NCI-H2196 treated with DMSO at 0.1 percent for 48 hours (cell line): ENCODE results near the gene HLF.

Source experiments
- DNase-seq: peaks from one replicate; lab custom pipeline; 2025; ENCODE audit not compliant: unreplicated experiment; lab: John Stamatoyannopoulos, UW

The HLF gene

DNA sequence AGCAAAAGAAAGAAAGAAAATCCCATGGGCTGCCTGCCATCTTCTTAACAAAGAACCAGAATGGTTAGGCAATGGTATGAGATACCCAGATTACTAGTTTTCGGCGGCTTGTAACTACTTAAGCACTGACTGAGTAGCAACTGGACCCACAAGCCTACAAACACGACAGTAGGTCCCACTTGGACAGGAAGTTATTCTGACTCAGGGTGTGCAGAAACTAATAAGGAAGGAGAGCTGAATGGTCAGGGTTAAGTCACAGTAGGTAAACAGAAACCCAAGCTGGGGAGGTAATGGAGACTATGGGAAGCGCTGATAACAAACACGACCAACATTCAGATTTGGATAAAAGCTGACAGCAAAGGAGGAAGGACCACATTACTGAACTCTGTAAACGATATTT lies 10.4 kb upstream of the HLF start:
- DNase-seq: no peak

DNA sequence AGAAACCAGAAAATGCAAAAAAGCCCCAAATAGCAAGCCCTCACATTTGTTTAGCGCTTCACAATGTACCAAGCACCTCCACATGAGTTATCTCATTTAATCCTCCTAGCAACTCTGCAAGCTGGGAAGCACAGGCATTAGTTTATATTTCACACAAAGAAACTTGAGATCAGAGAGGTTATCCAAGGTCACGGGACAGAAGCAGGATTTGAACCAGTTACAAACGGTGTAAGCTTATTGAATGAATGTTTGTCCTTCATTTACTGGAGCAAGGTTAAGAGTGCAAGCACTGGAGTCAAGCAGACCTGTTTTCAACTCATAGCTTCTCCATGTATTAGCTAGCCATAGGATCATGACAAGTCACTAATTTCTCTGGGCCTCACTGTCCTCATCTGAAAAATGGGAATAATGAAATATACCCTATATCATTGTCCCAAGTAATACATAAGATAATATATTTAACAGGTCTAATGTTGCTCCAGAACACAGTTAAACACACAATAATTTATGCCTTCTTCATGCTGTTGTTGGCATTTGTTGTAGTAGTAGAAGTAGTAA lies 6.1 kb upstream of the HLF start:
- DNase-seq: no peak

DNA sequence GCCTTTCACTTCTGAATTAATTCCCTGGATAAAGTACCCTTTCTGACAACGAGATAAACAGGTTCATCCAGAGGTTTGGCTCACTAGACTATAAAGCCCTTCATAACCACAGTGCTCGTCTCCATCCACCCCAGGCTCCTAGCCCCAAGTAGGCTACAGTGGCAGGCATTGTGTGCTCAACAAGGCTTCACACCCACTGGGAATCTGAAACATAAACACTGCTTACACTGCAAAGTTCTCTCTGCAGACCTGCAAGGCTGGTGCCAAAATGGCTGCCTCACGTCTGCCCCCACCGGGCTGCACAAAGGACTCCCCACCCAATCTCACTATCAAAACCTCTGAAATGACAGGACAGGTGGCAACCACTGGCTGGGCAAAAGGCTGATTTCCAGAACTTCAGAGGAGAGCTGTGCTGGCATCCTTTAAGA lies 5.1 kb upstream of the HLF start:
- DNase-seq: no peak

DNA sequence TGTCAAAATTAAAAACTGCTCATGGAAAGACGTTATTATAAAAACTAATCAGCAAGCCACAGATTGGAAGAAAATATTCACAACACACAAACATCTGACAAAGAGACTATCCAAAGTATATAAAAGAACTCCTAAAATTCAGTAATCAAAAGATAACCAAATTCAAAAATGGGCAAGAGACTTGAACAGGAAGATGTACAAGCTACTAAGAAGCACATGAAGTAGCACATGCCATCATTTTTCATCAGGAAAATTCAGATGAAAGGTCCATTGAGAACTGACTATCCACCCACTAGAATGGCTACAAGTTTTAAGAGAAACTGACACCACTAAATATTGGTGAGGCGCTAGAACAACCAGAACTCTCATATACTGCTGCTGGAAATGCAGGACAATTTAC lies 3.4 kb upstream of the HLF start:
- no peak for DNase-seq

DNA sequence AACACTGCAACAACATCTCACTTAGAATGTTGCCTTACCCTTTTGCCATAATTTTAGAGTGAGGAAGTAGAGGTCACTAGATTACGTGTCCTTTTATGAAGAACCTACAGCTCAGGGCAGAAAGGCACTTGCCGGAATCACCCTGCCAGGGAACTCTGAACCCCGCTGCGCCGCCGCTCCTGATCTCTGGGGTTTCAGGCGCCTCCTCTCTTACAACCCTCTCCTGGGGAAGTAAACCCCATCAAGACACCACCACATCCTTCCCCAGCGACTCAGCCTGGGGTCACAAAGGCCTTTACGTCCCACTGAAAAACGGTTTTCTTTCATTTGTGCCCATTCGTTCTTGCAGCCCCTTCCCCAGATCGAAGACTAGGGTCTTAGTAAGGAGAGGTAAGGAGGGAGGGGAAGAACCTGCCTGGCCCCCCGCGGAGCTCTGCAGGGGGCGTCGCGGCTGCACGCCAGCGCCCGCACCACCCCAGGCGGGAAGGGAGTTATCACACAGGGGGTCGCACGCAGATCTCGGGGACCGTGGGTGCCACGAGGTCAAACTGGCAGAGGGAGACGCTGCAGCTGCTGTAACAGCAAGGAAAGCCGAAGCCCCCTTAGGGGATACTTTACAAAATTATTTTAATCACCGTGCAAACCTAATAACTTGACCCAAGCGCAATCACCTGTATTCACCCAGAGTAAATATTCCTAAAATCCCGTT lies 1.0 kb upstream of the HLF start:
- DNase-seq: no peak

DNA sequence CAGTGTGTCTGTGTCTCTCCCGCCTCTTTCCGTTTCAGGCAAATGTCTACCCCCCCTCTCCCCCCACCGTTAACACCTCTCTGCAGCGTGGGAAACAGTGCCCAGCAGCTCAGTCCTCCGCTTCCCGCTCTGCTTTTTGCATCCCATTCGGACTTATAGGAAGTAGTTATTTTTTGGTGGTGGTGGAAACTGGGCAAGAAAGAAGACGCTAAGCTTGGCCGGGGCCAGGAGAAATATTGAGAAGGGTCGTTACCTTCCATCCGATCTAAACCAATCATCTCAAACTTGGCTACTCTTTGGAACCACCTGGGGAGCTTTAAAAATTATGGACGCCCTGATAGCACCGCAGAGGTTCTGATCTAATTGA lies 499 bp upstream of the HLF start:
- DNase-seq: no peak

DNA sequence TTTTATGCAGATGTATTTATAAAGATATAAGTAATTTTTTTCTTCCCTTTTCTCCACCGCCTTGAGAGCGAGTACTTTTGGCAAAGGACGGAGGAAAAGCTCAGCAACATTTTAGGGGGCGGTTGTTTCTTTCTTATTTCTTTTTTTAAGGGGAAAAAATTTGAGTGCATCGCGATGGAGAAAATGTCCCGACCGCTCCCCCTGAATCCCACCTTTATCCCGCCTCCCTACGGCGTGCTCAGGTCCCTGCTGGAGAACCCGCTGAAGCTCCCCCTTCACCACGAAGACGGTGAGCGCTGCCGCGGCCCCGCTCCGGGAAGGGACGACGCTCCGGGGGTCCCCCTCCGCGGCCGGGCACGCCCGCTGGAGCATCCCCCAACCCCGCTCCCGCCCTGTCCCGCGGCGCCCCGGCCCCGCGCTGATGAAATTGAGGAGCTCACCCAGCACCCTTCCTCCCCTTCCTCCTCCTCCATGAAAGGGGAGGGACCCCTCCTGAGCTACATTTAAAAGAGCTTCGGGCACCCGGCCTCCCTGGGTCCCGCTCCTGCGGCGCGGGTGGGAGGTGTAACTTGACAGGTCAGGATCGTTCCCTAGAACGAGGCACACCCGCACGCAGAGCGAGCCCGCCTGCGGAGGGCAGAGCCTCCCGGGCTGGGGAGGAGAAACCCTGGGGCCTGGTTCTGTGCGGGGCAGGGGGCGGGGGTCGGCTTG lies 706 bp downstream of the HLF start:
- DNase-seq: no peak

DNA sequence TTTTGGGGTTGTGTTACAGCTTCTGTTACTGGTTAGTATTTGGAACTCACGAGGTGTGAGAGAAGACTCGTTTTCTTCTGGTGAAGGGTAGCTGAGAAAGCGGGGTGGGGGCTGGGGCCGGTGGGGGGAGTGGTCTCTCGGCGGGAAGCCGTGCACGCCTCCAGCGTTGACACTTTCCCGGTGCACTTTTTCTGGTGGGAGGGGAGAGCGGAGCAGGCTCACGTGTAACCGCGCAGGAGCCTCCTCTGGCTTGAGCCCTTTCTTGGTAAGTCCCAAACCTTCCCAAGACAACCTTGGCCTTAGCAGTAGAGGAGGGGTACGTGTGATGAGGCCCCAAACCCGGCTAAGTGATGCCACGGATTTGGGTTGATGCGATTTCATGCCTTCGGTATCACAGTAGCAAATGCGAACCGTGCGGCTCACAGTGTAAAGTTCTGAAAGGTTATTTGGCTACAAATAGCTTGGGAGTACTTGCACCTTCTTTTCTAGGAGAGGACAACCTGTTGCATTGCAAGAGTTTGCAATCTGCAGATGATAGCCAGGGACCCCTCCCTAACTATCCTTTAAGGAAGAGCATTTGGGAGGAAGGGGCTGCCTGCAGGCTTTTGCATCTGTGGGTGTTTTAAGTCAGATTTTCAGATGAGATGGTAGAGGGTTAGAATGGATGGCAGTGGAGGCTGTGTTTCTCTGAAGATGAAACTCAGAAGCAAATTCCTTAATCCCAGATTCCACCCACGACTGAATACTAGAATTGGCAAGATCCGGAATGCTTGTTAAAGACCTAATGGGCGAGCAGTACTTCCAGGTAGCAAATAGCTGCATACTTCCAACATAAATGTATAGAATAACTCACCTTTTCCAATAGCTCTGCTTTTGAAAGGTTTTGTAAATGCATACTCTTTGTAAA lies 1.5 kb downstream of the HLF start:
- DNase-seq: no peak

DNA sequence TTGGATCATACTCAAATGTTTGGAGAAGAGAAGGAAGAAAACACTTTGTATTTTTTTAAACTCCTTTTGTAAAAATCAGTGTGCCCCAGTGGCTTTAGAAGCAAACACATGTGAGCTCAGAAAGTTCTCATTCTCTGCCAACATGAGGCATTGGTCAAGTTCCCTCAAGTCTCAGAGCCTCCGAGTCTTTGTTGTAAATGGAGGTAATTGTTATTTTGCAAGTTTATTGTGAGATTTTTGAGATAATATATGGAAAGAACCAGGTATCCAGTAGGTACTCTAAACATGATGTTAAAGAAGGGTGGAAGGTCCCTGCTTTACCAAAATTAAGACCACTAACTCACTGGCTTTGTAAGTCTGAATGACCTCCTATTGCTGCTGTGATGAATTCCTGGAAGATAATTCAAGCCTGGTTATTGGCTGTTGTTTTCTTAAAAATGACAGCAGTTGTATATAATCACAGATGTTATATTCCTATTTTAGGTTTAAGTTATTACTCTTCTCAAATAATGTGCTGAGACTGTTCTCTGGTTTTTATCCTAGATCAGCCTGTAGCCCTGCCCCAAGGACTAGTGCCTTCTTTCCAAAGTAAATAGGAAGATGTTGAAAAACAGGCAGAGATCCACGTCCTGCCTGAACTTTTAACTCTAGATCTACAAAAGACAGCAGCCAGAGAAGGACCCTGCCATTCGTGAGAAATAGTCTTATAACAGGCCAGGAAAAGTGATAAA lies 2.4 kb downstream of the HLF start:
- no peak for DNase-seq

DNA sequence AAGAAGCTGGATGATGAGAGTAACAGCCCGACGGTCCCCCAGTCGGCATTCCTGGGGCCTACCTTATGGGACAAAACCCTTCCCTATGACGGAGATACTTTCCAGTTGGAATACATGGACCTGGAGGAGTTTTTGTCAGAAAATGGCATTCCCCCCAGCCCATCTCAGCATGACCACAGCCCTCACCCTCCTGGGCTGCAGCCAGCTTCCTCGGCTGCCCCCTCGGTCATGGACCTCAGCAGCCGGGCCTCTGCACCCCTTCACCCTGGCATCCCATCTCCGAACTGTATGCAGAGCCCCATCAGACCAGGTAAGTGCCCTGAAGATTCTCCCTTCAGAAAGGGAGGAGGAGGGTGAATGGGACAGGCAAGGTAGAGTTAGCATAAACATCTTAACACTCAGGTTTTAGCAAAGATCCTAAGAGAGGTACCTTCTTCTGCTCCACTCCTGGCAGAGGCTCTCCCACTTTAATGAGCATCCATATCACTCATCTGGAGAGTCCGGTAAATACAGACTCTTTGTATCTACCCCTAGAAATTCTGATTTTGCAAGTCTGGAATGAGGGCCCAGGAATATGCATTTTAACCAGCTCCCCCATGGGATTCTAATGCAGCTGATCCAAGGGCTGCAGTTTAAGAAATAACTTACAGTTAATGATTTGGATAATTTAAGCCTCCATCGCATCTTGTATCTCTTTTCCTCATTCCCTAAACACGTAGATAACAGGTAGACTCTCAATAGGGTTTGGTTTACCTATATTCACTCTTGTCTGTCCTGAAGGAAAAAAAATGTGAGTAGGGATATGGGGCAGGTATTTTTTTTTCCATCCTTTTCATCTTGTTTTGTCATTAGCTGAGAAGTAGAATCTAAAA lies 3.3 kb downstream of the HLF start:
- DNase-seq: no peak

DNA sequence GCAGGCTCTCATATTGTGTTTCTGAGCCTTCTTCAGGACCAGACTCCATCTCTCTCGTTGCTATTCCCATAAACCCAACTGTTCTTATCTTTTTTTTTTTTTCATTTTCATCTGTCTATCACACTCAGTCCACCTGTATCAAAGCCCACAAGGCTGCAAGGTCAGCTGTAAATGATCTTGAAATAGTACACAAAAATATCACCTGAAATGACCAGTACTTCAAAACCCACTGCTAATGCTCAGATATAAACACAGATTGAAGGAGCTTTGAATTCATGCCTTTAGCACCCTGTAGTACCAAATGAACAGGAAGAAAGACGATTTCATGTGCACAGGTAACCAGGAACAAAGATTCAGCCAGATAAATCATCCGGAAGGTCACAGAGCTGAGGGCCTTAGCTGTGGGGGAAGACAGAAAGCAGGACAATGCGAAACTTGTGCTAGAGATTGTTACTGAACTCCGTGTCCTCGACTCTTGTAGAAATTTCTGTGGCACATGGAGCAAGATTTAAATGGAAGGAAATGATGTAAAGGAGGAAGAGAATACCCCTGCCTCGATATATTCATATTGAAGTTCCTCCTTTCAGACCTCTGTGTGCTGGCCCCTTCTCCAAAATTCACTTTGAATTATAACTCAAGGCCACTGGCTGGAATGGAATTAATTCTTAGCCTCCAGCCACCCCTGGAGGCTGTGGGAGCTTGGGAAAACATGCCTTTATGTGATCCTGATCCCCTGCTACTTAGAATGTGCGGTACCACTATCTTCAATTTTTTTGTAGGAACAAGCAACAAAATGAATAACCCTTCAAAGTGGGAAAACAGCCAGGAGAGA lies 4.1 kb downstream of the HLF start:
- no peak for DNase-seq

DNA sequence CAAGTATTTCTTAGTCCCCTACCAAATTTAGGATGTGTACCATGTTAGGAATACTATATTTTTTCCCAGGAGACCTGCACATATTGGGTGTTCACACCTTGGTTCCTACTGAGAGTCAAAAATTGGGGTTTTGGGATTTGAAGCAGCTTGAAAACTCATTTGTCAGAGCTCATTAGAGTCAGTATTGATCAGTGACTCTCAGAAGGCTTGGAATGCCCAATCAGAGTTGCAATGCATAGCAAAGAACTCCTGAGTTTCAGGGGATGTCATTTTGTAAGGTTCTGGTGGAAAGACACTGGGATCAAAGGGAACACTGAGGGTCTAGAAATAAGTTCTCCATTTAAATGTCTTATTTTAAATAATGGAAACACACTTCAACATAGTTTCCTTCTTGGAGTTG lies 5.1 kb downstream of the HLF start:
- no peak for DNase-seq

DNA sequence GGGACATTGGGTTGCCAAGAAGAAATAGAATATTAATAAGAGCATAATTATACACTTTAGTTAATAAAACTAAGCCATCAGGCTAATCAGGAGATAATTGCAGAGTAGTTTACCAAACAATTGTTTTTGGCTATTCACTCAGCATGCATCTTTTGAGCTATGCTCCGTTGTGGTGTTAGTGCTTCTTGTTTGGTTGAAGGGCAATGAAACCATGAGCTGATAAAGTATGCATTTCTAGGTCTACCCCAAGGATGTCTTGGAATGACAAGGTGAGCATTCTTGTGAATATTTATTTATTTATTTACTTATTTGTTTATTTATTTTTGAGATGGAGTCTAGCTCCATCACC lies 6.4 kb downstream of the HLF start:
- no peak for DNase-seq

DNA sequence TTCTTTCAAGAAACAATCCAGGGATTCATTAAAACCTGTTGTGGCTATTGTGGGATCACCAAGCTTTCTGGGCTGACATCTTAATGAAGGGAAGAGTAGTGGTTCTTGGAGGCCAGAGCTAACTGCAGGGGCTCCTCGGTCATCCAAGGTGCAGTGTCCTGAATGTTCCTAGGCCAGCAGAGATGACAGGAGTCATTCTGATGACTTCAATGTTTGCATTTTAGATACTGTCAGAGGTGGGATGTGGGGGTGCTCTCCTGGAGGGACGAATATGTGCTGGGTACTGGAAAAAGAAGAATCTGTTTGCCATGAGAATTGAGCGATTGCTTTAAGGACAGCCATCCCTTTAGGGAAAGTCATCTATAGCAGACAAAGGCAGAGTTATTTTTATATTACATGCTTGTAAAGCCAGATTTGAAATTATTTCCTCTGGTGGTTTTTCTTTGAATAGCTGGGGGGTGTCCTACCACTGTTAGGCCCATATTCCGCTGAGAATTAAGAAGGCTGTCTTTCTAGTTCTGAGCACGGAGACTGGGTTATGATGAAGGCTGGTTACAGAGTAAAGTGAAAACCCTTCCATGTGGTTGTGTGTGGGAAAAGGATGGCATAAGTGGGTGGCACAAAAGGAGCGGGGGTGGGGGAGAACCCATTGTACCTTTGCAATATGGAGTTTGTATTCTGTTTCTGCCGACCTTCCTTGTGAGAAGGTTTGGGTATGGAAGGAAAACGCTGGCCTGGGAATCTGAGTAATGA lies 7.4 kb downstream of the HLF start:
- no peak for DNase-seq

DNA sequence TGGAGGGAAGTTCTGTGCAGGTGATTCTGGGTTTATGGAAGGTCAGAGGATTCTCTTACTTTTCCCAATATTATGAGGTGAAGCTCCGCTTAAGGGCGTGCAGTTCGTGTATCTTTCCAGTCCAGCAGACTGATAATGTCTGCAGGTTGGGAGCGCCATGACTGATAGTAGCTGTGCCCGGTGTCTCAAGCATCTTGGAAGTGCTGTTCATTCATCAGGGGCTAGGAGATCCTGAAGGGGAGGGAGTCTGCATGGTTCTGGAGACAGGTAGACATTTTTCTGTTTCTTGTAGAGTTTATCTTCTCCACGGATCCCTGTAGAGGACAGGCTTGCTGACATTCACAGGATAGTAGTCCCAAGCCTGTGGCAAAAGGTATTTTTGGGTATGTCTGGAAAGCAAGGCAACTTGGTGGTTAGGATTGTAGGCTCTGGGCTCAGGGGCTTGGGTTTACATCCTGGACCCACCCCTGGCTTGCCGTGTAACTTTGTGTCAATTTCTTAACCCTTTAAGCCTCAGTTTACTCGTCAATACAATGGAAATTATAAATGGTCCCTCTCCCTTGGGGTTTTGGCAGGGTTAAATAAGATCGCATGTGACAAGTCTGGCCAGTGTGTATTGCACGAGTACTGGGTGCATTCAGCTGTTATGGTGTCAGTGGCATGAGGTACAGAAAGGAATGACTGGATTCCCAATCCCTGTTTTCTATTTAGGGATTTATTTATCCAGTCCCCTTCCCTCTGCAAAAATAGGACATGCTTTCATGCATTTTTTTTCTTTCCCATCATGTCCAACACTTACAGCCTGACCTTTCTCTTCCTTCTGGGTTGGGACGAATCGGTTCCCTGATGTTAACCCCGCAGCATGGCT lies 8.2 kb downstream of the HLF start:
- DNase-seq: no peak

DNA sequence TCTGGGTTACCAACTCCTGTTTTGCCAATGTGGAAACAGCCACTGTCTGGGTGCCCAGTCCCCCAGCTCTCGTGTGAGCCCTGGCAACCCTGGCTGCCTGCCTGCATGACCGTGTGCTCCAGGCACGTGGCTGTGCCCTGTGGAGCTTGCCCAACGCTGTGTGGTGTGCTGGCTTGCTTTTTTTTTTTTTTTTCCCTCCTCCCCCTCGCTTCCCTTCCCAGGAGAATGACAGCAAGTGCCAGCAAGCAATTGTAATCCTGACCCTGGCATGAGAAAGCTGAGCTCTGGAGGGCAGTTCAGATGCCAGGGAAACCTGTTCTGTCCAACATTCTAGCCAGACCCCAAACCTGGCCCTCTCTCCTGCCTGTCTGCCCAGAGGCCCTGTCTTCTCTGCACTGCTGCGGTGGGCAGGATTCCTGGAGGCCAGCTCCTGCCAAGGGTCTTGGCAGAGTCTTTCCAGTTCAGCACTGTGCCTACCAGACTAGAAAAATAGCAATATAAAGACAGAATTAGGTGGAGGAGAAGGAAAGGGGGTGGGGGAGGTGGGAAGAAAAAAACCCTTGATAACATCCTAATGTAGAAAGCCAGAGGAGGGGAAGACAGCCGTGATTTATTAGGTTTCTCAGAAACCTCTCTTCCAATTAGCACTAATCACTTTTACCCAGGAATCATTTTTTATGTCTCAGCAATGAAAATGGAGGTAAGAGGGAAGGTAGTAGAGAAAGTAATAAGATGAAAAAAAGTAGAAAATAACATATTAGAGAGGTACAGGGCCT lies 9.0 kb downstream of the HLF start:
- DNase-seq: no peak
